B cell (primary cell): ENCODE data around the gene TCF12.

Experiments used
- CTCF ChIP-seq: fragments of 200-600 bp; IDR thresholded peaks from one replicate; pipeline ENCODE4 v1.8.0; 2022; ENCODE audit warnings: antibody characterized with exemption, mild to moderate bottlenecking
- EZH2 ChIP-seq: IDR thresholded peaks from 2 replicates; pipeline ENCODE4 v1.6.1; 2012; ENCODE audit warnings: borderline replicate concordance, low read depth, mild to moderate bottlenecking, moderate library complexity, low read length; ENCODE audit not compliant: insufficient read depth, poor library complexity, severe bottlenecking

- TF ChIP-seq CTCF (no peak), EZH2 (no peak)
Measured at GRCh38 chr15:57298204-57298603, 379.8 kb downstream of the TCF12 start.
